HepG2 (cell line): ENCODE data around the gene SLC6A16. TPM values are rescaled to one million over a fixed set of nuclear protein-coding genes. Genes with fewer than 3 reads are reported as not detected.

Source experiments
- ETV5 ChIP-seq: IDR thresholded peaks from 2 replicates; pipeline ENCODE4 v1.6.1; 2018; ENCODE audit warnings: missing biosample characterization, missing genetic modification reagents, inconsistent platforms, borderline replicate concordance
- HDAC6 ChIP-seq: fragments of 200-600 bp; sonication (generic); IDR thresholded peaks from 2 replicates; pipeline ENCODE4 v1.7.0; 2017; ENCODE audit warnings: mild to moderate bottlenecking, antibody characterized with exemption, low read length, low read depth
- SNAPC5 ChIP-seq: sonication (generic); formaldehyde crosslinking; IDR thresholded peaks from 2 replicates; pipeline ENCODE4 v1.8.1; 2023; ENCODE audit warnings: mild to moderate bottlenecking, missing genetic modification reagents, borderline replicate concordance
- STAG1 ChIP-seq: sonication (generic); formaldehyde crosslinking; IDR thresholded peaks from 2 replicates; pipeline ENCODE4 v1.4.0; 2020; ENCODE audit warnings: missing genetic modification reagents
- TEAD3 ChIP-seq: optimal IDR thresholded peaks from 2 replicates; pipeline ENCODE3; 2016; ENCODE audit warnings: borderline replicate concordance
- YY1 ChIP-seq: IDR thresholded peaks from 2 replicates; pipeline ENCODE4 v1.6.1; 2011; ENCODE audit warnings: low read length, low read depth, moderate library complexity, mild to moderate bottlenecking; ENCODE audit not compliant: insufficient read depth, insufficient replicate concordance
- ZFX ChIP-seq: sonication (generic); formaldehyde crosslinking; IDR thresholded peaks from 2 replicates; pipeline ENCODE4 v1.4.0; 2020; ENCODE audit warnings: mild to moderate bottlenecking, low read depth, missing genetic modification reagents, moderate library complexity
- ZNF10 ChIP-seq: sonication (generic); formaldehyde crosslinking; IDR thresholded peaks from 2 replicates; pipeline ENCODE4 v1.4.0; 2020; ENCODE audit warnings: mild to moderate bottlenecking, low read depth, missing genetic modification reagents, borderline replicate concordance
- ZNF124 ChIP-seq: sonication (generic); formaldehyde crosslinking; IDR thresholded peaks from 2 replicates; pipeline ENCODE4 v1.4.0; 2020; ENCODE audit warnings: missing genetic modification reagents
- ZNF274 ChIP-seq: sonication (generic); formaldehyde crosslinking; IDR thresholded peaks from 2 replicates; pipeline ENCODE4 v1.5.1; 2020; ENCODE audit warnings: mild to moderate bottlenecking, missing genetic modification reagents
- ZNF839 ChIP-seq: sonication (generic); formaldehyde crosslinking; IDR thresholded peaks from 2 replicates; pipeline ENCODE4 v1.4.0; 2020; ENCODE audit warnings: missing genetic modification reagents, mild to moderate bottlenecking, borderline replicate concordance
- polyA plus RNA-seq, 8 experiments: library from polyadenylated mRNA; depleted of rRNA in 3 of 8; stranded (reverse) in 7 of 8; unstranded in 1 of 8; fragments of >200 nt; fragmentation: Illumina TruSeq in 4 of 8; extraction: Trizol in 4 of 8; gene quantifications; 2 replicates each; pipeline versions ENCODE4 v1.2.1 to v1.2.3, GENCODE V29; 2011 to 2016; ENCODE audit warnings: low read depth in 4 of 8, missing spikeins in 1 of 8, mixed read lengths in 1 of 8; ENCODE audit not compliant: insufficient read depth in 1 of 8
- total RNA-seq, 5 experiments: library from RNA; depleted of rRNA; stranded (reverse); fragments of >200 nt; fragmentation: Illumina TruSeq; extraction: Trizol; gene quantifications; 2 replicates each; pipeline ENCODE4 v1.2.3, GENCODE V29; 2016; ENCODE audit warnings: low read depth in 1 of 5
- TF ChIP-seq, protein P1 (sequence below), 2 experiments: fragments of 450-650 bp in 1 of 2; sonication (generic) in 1 of 2; formaldehyde crosslinking in 1 of 2; IDR thresholded peaks; 2 replicates each; pipeline versions ENCODE4 v1.6.1 to v1.8.0; 2016 to 2022; ENCODE audit warnings: antibody characterized with exemption in 1 of 2, mild to moderate bottlenecking in 1 of 2, missing genetic modification reagents in 1 of 2
- TF ChIP-seq, protein P2 (sequence below): sonication (generic); formaldehyde crosslinking; IDR thresholded peaks from 2 replicates; pipeline ENCODE4 v1.5.0; 2020; ENCODE audit warnings: mild to moderate bottlenecking, missing genetic modification reagents, moderate library complexity
- TF ChIP-seq, protein P3 (sequence below), 2 experiments: sonication (generic) in 1 of 2; formaldehyde crosslinking in 1 of 2; IDR thresholded peaks; 2 replicates each; pipeline versions ENCODE4 v1.4.0 to v1.6.1; 2018 to 2020; ENCODE audit warnings: missing genetic modification reagents in 2 of 2, borderline replicate concordance in 1 of 2, low read depth in 1 of 2, mild to moderate bottlenecking in 1 of 2, missing biosample characterization in 1 of 2

The SLC6A16 gene
- total and polyA plus RNA-seq, 2 of the 13 experiments (the other 11 are each of a cell fraction or from before 2014, with no cell fraction given): 0.07 to 0.18 TPM

GRCh38 chr19:49301165-49301865, 23.7 kb downstream of the SLC6A16 start (continued):
- TF ChIP-seq, protein P1, sequence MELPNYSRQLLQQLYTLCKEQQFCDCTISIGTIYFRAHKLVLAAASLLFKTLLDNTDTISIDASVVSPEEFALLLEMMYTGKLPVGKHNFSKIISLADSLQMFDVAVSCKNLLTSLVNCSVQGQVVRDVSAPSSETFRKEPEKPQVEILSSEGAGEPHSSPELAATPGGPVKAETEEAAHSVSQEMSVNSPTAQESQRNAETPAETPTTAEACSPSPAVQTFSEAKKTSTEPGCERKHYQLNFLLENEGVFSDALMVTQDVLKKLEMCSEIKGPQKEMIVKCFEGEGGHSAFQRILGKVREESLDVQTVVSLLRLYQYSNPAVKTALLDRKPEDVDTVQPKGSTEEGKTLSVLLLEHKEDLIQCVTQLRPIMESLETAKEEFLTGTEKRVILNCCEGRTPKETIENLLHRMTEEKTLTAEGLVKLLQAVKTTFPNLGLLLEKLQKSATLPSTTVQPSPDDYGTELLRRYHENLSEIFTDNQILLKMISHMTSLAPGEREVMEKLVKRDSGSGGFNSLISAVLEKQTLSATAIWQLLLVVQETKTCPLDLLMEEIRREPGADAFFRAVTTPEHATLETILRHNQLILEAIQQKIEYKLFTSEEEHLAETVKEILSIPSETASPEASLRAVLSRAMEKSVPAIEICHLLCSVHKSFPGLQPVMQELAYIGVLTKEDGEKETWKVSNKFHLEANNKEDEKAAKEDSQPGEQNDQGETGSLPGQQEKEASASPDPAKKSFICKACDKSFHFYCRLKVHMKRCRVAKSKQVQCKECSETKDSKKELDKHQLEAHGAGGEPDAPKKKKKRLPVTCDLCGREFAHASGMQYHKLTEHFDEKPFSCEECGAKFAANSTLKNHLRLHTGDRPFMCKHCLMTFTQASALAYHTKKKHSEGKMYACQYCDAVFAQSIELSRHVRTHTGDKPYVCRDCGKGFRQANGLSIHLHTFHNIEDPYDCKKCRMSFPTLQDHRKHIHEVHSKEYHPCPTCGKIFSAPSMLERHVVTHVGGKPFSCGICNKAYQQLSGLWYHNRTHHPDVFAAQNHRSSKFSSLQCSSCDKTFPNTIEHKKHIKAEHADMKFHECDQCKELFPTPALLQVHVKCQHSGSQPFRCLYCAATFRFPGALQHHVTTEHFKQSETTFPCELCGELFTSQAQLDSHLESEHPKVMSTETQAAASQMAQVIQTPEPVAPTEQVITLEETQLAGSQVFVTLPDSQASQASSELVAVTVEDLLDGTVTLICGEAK (IDR thresholded peaks at IDR 0.05): no peak
- TF ChIP-seq, protein P1 (CRISPR knock-in tag; IDR thresholded peaks at IDR 0.05): no peak
- TF ChIP-seq TEAD3 (peak; percentile 35), HDAC6 (no peak), STAG1 (CRISPR knock-in tag) (peak; percentile 42), ETV5 (CRISPR knock-in tag) (0 out of 2 replicates have a peak, but pooled peaks have one; percentile 29), ZNF839 (CRISPR knock-in tag) (no peak), ZNF10 (CRISPR knock-in tag) (no peak), YY1 (peak; percentile 17), ZFX (CRISPR knock-in tag) (no peak), ZNF124 (0 out of 2 replicates have a peak, but pooled peaks have one; percentile 49), ZNF274 (CRISPR knock-in tag) (no peak), SNAPC5 (CRISPR knock-in tag) (no peak)
- TF ChIP-seq, protein P2, sequence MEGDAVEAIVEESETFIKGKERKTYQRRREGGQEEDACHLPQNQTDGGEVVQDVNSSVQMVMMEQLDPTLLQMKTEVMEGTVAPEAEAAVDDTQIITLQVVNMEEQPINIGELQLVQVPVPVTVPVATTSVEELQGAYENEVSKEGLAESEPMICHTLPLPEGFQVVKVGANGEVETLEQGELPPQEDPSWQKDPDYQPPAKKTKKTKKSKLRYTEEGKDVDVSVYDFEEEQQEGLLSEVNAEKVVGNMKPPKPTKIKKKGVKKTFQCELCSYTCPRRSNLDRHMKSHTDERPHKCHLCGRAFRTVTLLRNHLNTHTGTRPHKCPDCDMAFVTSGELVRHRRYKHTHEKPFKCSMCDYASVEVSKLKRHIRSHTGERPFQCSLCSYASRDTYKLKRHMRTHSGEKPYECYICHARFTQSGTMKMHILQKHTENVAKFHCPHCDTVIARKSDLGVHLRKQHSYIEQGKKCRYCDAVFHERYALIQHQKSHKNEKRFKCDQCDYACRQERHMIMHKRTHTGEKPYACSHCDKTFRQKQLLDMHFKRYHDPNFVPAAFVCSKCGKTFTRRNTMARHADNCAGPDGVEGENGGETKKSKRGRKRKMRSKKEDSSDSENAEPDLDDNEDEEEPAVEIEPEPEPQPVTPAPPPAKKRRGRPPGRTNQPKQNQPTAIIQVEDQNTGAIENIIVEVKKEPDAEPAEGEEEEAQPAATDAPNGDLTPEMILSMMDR: peak; percentile 83
- TF ChIP-seq, protein P3, sequence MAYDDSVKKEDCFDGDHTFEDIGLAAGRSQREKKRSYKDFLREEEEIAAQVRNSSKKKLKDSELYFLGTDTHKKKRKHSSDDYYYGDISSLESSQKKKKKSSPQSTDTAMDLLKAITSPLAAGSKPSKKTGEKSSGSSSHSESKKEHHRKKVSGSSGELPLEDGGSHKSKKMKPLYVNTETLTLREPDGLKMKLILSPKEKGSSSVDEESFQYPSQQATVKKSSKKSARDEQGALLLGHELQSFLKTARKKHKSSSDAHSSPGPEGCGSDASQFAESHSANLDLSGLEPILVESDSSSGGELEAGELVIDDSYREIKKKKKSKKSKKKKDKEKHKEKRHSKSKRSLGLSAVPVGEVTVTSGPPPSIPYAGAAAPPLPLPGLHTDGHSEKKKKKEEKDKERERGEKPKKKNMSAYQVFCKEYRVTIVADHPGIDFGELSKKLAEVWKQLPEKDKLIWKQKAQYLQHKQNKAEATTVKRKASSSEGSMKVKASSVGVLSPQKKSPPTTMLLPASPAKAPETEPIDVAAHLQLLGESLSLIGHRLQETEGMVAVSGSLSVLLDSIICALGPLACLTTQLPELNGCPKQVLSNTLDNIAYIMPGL (CRISPR knock-in tag; IDR thresholded peaks at IDR 0.05; ENCODE audit: borderline replicate concordance in 1 of 2, low read depth in 1 of 2): 0 out of 4 replicates have a peak, but pooled peaks of 1 of the 2 experiments have one; percentile 56
